Small intestine (tissue), 7 donors: ENCODE data around the gene MYL5. TPM values are rescaled to one million over a fixed set of nuclear protein-coding genes. Genes with fewer than 3 reads are reported as not detected.

Source experiments
- DNase-seq, 2 donors: peaks; one replicate each; pipeline versions ENCODE4 v3.0.0 to v3.0.0-alpha.2; 2013
- FAIRE-seq: peaks from 2 replicates; lab custom pipeline; 2012; peaks lifted over from hg19 to GRCh38; lab: Jason Lieb, UNC
- H3K27ac ChIP-seq, 3 donors: one replicate each; pipeline ENCODE4 v1.5.1; 2013; ENCODE audit warnings: low read length in 2 of 3, mild to moderate bottlenecking in 2 of 3, control low read depth in 1 of 3, inconsistent platforms in 1 of 3, low read depth in 1 of 3, moderate library complexity in 1 of 3
- H3K27me3 ChIP-seq, 3 donors: one replicate each; pipeline ENCODE4 v1.6.1; 2013; ENCODE audit warnings: low read length in 3 of 3, inconsistent platforms in 1 of 3; ENCODE audit not compliant: control insufficient read depth in 3 of 3, insufficient read depth in 3 of 3
- H3K36me3 ChIP-seq, 3 donors: one replicate each; pipeline ENCODE4 v1.6.1; 2013; ENCODE audit warnings: low read length in 3 of 3, inconsistent platforms in 1 of 3, low read depth in 1 of 3, mild to moderate bottlenecking in 1 of 3, moderate library complexity in 1 of 3; ENCODE audit not compliant: control insufficient read depth in 3 of 3, insufficient read depth in 2 of 3
- H3K4me1 ChIP-seq, 3 donors: one replicate each; pipeline ENCODE4 v1.6.1; 2013; ENCODE audit warnings: low read length in 2 of 3, inconsistent platforms in 1 of 3, low read depth in 1 of 3, mild to moderate bottlenecking in 1 of 3, moderate library complexity in 1 of 3; ENCODE audit not compliant: control insufficient read depth in 3 of 3, insufficient read depth in 2 of 3
- H3K4me3 ChIP-seq, 3 donors: one replicate each; pipeline ENCODE4 v1.5.1; 2013; ENCODE audit warnings: low read length in 3 of 3, control low read depth in 1 of 3, inconsistent platforms in 1 of 3, low read depth in 1 of 3, mild to moderate bottlenecking in 1 of 3, moderate library complexity in 1 of 3
- H3K9me3 ChIP-seq, 2 donors: one replicate each; pipeline ENCODE4 v1.6.1; 2013; ENCODE audit warnings: low read depth in 1 of 2, low read length in 1 of 2; ENCODE audit not compliant: control insufficient read depth in 2 of 2, insufficient read depth in 1 of 2
- WGBS, 3 donors: extraction: QIAGEN DNeasy Blood & Tissue Kit; methylation state at CpG; one replicate each; pipeline ENCODE4 v1.1.7; 2013; 5-methylcytosine and 5-hydroxymethylcytosine counted together
- polyA plus RNA-seq, 4 donors: library from polyadenylated mRNA; stranded (reverse) in 3 of 4; unstranded in 1 of 4; fragments of 200-250 nt in 3 of 4; fragments of 120-200 nt in 1 of 4; gene quantifications; one replicate each; pipeline versions ENCODE4 v1.2.1 to v1.2.3, GENCODE V29; 2013
- donor health status: healthy with polysubstance abuse.
- donor health status: control.
- donor health status: control.
- donor health status: Bipolar disorder and iron deficiency.
- donor health status: healthy.

Gene MYL5
- polyA plus RNA-seq, 4 donors: 36.1 to 316 (median 159) TPM

GRCh38 chr4:648579-649292 is 25.6 kb upstream of the MYL5 start:
- H3K27me3 ChIP-seq: peaks cover 0 to 42% (median 5%) of the 10 kb centered on the region in 3 donors
- H3K4me1 ChIP-seq: no peaks in the 10 kb centered on the region
- H3K27ac ChIP-seq: no peak overlapping the region
- H3K4me3 ChIP-seq: no peak overlapping the region
- H3K9me3 ChIP-seq: no peaks in the 10 kb centered on the region
- 72 to 83% (median 81%) methylated on average over 27 to 28 of the region's 28 CpGs for WGBS, 3 donors
- no peak for DNase-seq
- no peak for FAIRE-seq
- no peaks in the 10 kb centered on the region for H3K36me3 ChIP-seq

GRCh38 chr4:649293-649625 is 25.1 kb upstream of the MYL5 start:
- Histone ChIP-seq H3K27me3 (peaks cover 0 to 42% (median 5%) of the 10 kb centered on the region in 3 donors), H3K4me3 (no peak overlapping the region), H3K36me3 (no peaks in the 10 kb centered on the region), H3K4me1 (no peaks in the 10 kb centered on the region), H3K9me3 (no peaks in the 10 kb centered on the region), H3K27ac (no peak overlapping the region)
- 87 to 91% (median 90%) methylated on average over 7 of the region's 7 CpGs for WGBS, 3 donors
- FAIRE-seq (no peak), DNase-seq (no peak)

- Histone ChIP-seq H3K27me3 (peaks cover 0 to 42% (median 5%) of the 10 kb centered on the region in 3 donors), H3K27ac (no peak overlapping the region), H3K9me3 (no peaks in the 10 kb centered on the region), H3K4me3 (no peak overlapping the region), H3K4me1 (no peaks in the 10 kb centered on the region), H3K36me3 (no peaks in the 10 kb centered on the region)
- 80 to 90% (median 88%) methylated on average over 13 of the region's 13 CpGs for WGBS, 3 donors
- no peak for FAIRE-seq
- DNase-seq: no peak
Measured at GRCh38 chr4:649751-650310, 24.5 kb upstream of the MYL5 start.

GRCh38 chr4:650461-650860 is 23.9 kb upstream of the MYL5 start:
- 75 to 82% (median 77%) methylated on average over 18 of the region's 18 CpGs for WGBS, 3 donors
- no peak overlapping the region for H3K4me3 ChIP-seq
- FAIRE-seq: no peak
- no peaks in the 10 kb centered on the region for H3K9me3 ChIP-seq
- H3K27me3 ChIP-seq: peaks cover 0 to 42% (median 5%) of the 10 kb centered on the region in 3 donors
- H3K36me3 ChIP-seq: no peaks in the 10 kb centered on the region
- no peak for DNase-seq
- H3K4me1 ChIP-seq: no peaks in the 10 kb centered on the region
- H3K27ac ChIP-seq: no peak overlapping the region

GRCh38 chr4:650951-651883 is 23.1 kb upstream of the MYL5 start:
- peak in 1 of 2 donors; percentile 18 for DNase-seq
- H3K27ac ChIP-seq: no peak overlapping the region
- no peak for FAIRE-seq
- peaks cover 0 to 41% (median 5%) of the 10 kb centered on the region in 3 donors for H3K27me3 ChIP-seq
- H3K4me1 ChIP-seq: no peaks in the 10 kb centered on the region
- H3K36me3 ChIP-seq: no peaks in the 10 kb centered on the region
- no peak overlapping the region for H3K4me3 ChIP-seq
- WGBS, 3 donors: 19 to 36% (median 22%) methylated on average over 38 to 49 of the region's 49 CpGs
- H3K9me3 ChIP-seq: no peaks in the 10 kb centered on the region

GRCh38 chr4:651884-652642 is 22.3 kb upstream of the MYL5 start:
- Histone ChIP-seq H3K9me3 (no peaks in the 10 kb centered on the region), H3K36me3 (no peaks in the 10 kb centered on the region), H3K4me1 (no peaks in the 10 kb centered on the region), H3K27me3 (peaks cover 0 to 37% (median 6%) of the 10 kb centered on the region in 3 donors), H3K4me3 (no peak overlapping the region), H3K27ac (no peak overlapping the region)
- 56 to 64% (median 60%) methylated on average over 24 of the region's 24 CpGs for WGBS, 3 donors
- FAIRE-seq: no peak
- no peak for DNase-seq

GRCh38 chr4:653080-653821 is 21.1 kb upstream of the MYL5 start:
- no peak overlapping the region for H3K27ac ChIP-seq
- no peak overlapping the region for H3K4me3 ChIP-seq
- no peaks in the 10 kb centered on the region for H3K9me3 ChIP-seq
- no peaks in the 10 kb centered on the region for H3K36me3 ChIP-seq
- H3K27me3 ChIP-seq: peaks cover 0 to 32% (median 6%) of the 10 kb centered on the region in 3 donors
- FAIRE-seq (no peak), DNase-seq (no peak)
- H3K4me1 ChIP-seq: no peaks in the 10 kb centered on the region
- 89 to 92% (median 91%) methylated on average over 32 to 35 of the region's 35 CpGs for WGBS, 3 donors
